ENCODE results near the gene UBTF. TPM values are rescaled to one million over a fixed set of nuclear protein-coding genes. Genes with fewer than 3 reads are reported as not detected.

The UBTF gene
- total RNA-seq, 1 donor from 2014 or later: 62.1 TPM

DNA sequence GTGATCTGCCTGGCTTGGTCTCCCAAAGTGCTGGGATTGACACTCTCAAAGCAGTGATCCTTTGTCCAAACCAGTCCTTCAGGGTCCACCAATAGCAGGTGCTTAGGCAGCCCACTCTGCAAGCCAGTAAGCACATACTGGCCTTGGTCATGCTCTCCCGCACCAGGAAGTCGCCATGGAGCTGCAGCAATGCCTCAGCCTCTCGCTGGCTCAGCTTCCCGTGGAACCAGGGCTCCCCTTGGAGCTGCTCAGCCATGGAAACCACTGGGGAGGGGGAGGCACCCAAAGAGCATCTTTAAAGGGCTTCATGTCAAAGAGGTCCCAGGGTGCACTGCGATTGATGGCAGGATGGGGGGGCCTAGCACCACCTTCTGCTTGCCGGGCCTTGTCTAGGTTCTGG lies 9.6 kb upstream of the UBTF start:
- TF ChIP-seq, protein P1, sequence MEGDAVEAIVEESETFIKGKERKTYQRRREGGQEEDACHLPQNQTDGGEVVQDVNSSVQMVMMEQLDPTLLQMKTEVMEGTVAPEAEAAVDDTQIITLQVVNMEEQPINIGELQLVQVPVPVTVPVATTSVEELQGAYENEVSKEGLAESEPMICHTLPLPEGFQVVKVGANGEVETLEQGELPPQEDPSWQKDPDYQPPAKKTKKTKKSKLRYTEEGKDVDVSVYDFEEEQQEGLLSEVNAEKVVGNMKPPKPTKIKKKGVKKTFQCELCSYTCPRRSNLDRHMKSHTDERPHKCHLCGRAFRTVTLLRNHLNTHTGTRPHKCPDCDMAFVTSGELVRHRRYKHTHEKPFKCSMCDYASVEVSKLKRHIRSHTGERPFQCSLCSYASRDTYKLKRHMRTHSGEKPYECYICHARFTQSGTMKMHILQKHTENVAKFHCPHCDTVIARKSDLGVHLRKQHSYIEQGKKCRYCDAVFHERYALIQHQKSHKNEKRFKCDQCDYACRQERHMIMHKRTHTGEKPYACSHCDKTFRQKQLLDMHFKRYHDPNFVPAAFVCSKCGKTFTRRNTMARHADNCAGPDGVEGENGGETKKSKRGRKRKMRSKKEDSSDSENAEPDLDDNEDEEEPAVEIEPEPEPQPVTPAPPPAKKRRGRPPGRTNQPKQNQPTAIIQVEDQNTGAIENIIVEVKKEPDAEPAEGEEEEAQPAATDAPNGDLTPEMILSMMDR (IDR thresholded peaks at IDR 0.05): no peak
- no peaks in the 10 kb centered on the region for H3K36me3 Mint-ChIP-seq (ENCODE audit: low read depth)
- H3K4me3 Mint-ChIP-seq (ENCODE audit: unreplicated experiment): no peak overlapping the region
- H3K9me3 Mint-ChIP-seq (ENCODE audit: low read depth): no peaks in the 10 kb centered on the region
- no peak for DNase-seq (ENCODE audit: low spot score)
- H3K4me1 Mint-ChIP-seq (ENCODE audit: low read depth): no peaks in the 10 kb centered on the region
- no peaks in the 10 kb centered on the region for H3K27me3 Mint-ChIP-seq (ENCODE audit: low read depth)
- no peak overlapping the region for H3K27ac Mint-ChIP-seq (ENCODE audit: unreplicated experiment)

DNA sequence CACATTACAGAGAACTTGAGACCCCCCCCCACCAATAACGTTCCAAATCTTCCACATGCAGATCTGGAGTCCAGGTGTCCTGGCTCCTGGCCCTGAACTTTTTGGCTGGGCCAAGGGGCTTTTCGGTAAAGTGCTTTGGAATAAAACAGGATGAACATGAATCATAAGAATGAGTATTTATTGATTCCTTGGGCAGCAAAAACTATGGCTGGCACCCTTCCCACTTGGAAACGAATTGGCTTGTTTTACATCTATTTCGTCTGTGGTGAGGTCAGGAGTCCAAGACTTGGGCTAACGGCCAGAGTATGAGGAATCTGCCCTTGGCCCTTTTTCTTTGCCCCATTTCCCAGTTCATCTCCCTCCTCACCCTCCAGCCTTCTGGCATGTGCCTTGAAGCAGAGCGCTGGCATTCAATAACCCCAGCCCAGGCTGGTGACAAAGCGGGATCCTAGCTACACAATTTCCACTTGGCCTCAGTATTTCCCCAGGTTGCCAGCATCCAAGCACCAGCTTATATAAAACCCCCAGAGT lies 4.1 kb upstream of the UBTF start:
- TF ChIP-seq, protein P1 (IDR thresholded peaks at IDR 0.05): no peak
- no peak for DNase-seq (ENCODE audit: low spot score)
- no peaks in the 10 kb centered on the region for H3K9me3 Mint-ChIP-seq (ENCODE audit: low read depth)
- H3K36me3 Mint-ChIP-seq (ENCODE audit: low read depth): no peaks in the 10 kb centered on the region
- H3K27ac Mint-ChIP-seq (ENCODE audit: unreplicated experiment): no peak overlapping the region
- H3K4me1 Mint-ChIP-seq (ENCODE audit: low read depth): peaks cover 24% of the 10 kb centered on the region
- no peak overlapping the region for H3K4me3 Mint-ChIP-seq (ENCODE audit: unreplicated experiment)
- H3K27me3 Mint-ChIP-seq (ENCODE audit: low read depth): no peaks in the 10 kb centered on the region

DNA sequence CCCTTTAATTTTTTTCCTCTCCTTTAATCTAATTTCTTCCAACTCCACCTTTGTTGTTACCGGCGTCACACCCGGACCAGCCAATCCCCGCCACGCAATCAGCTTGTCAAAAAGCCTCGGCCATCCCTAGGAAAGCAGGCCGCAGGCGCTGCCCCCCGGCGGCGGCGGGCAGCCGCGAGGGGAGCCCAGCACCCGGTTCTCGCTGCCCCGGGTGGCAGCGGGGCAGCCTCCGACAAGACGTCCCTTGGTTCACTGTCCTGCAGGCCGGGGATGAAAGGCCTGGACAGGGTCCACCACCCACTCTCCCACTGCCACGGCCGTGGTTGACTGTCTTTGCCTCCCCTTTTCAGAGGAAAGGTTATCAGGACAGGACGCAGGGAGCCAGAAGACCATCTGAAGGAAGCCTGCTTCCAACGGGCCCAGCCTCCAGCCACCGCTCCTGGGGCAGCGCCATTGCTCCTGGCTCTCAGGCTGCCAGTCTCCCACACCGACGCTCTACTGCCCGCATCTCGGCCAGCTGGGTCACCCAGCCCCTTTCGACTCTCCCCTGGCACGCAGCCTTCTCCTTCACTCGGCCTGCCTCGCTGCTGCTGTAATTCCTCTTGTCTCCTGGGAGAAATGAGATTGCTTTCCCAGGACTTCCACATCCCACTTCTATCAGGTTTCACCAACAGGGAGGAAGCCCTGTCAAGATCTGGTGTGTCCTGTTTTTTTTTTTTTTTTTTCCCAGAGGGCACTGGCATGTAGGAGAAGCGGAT lies 2.8 kb upstream of the UBTF start:
- Mint-ChIP-seq H3K4me1 (ENCODE audit: low read depth) (peaks cover 33% of the 10 kb centered on the region), H3K4me3 (ENCODE audit: unreplicated experiment) (peak overlapping the region; percentile 90), H3K9me3 (ENCODE audit: low read depth) (no peaks in the 10 kb centered on the region), H3K36me3 (ENCODE audit: low read depth) (no peaks in the 10 kb centered on the region), H3K27me3 (ENCODE audit: low read depth) (no peaks in the 10 kb centered on the region), H3K27ac (ENCODE audit: unreplicated experiment) (peak overlapping the region; percentile 98)
- no peak for DNase-seq (ENCODE audit: low spot score)
- TF ChIP-seq, protein P1 (IDR thresholded peaks at IDR 0.05): peak; percentile 43

DNA sequence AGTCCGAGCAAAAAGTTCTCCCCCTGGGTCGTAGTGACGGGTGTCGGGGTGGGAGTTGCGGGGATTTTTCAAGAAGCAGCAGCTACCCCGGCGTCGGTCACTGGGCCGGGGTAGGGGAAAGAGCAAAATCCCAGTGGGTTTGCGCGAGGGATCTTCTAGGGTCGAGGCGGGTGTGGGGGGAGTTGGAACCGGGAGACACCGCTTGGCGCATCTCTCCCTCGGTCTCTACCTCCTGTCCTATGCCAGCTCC lies 2.3 kb upstream of the UBTF start:
- Mint-ChIP-seq H3K27ac (ENCODE audit: unreplicated experiment) (peak overlapping the region; percentile 98), H3K27me3 (ENCODE audit: low read depth) (no peaks in the 10 kb centered on the region), H3K9me3 (ENCODE audit: low read depth) (no peaks in the 10 kb centered on the region), H3K4me3 (ENCODE audit: unreplicated experiment) (peak overlapping the region; percentile 90), H3K36me3 (ENCODE audit: low read depth) (peaks cover 1% of the 10 kb centered on the region), H3K4me1 (ENCODE audit: low read depth) (peaks cover 37% of the 10 kb centered on the region)
- no peak for DNase-seq (ENCODE audit: low spot score)
- TF ChIP-seq, protein P1 (IDR thresholded peaks at IDR 0.05): no peak

DNA sequence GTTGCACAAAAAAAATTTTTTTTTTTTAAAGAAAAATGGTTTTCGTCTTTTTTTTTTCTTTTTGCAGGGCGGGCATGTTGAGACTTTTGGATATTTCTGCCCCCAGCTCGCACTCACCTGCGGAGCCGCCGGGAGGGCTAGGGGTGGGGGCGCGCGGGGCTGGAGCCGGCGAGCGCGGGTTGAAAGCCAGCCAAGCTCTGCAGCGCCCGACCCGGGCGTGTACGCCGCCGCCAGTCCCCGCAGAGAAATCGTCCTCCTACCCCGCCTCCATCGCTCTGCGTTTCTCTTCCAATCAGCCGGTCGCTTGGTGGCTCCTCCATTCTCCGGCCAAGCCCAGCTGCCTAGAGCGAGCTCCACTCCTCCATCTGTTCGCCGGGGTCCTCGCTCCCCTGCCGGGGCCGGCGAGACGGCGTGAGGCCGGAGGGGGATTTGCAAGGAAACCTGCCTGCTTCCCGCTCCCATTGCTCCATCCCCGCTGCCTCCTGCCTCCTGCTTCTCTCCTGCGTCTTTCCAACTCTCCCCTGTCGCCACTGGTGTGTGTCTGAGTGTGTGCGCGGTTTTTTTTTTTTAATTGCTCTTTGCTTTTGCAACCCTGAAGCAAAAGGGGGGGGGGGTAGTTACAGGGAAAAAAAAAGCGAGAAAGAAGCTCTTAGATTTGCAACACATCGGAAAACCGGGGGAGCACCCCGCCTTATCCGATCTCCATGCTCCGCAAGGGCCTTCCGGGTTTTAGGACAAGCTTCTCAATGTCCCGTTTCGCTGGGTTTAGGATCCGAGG lies 1.8 kb upstream of the UBTF start:
- TF ChIP-seq, protein P1 (IDR thresholded peaks at IDR 0.05): no peak
- Mint-ChIP-seq H3K36me3 (ENCODE audit: low read depth) (peaks cover 5% of the 10 kb centered on the region), H3K27me3 (ENCODE audit: low read depth) (no peaks in the 10 kb centered on the region), H3K4me1 (ENCODE audit: low read depth) (peaks cover 39% of the 10 kb centered on the region), H3K4me3 (ENCODE audit: unreplicated experiment) (peak overlapping the region; percentile 90), H3K27ac (ENCODE audit: unreplicated experiment) (peak overlapping the region; percentile 98), H3K9me3 (ENCODE audit: low read depth) (no peaks in the 10 kb centered on the region)
- DNase-seq (ENCODE audit: low spot score): peak; percentile 95

Measured in chondrocyte (in vitro differentiated cells).